Camera-type eye (tissue), 1 donor: ENCODE results near the gene SOX13. TPM values are rescaled to one million over a fixed set of nuclear protein-coding genes. Genes with fewer than 3 reads are reported as not detected.

ENCODE experiments used
- total RNA-seq: library from RNA; depleted of rRNA; stranded (reverse); fragments of >200 nt; gene quantifications from one replicate; pipeline ENCODE4 v1.2.3, GENCODE V29; 2014

The SOX13 gene
- total RNA-seq: 9.1 TPM

DNA sequence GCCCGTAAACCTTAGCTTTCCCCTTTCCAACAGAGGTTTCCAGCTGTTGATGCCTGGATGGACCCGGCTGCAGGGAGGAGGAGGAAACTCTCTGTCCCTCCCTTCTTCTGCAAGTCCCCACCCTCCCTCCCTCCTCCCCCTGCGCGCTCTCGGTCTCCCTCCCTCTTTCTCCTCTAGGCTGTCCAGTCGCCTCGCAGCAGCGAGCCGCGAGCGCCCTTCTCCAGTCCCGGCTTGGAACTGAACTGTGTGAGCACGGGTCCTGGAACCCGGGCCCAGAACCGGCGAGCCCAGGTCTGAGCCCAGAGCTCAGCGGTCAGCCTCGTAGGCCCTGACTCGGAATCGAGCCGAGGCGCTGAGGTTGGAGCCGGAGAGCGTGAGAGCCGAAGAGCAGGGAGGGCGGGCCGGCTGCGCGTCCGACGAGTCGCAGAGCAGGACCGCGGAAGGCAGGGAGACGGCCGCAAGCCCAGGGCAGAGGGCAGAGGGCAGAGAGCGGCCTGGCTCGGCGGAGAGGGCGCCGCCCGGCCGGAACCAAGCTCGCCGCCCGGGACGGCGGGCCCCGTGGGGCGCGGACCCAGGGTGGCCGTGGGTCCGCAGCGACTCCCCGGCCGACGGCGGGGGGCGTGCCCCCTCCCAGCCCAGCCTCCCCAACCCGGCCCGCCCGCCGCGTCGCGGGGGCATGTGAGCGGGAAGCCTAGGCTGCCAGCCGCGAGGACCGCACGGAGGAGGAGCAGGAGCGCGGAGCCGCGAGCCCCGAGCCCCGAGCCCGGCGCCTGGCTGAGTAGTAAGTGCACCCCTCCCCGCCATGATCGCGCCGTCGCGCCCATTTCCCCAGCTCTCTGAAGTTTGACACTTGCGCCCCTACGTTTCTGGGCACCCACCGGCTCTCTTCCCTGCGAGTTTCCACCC lies at the start of gene SOX13:
SOX13 (plus strand) TSS at position 185 of the 906 bp plus-strand sequence. CDS start 39,801 bp downstream, outside the sequence.

DNA sequence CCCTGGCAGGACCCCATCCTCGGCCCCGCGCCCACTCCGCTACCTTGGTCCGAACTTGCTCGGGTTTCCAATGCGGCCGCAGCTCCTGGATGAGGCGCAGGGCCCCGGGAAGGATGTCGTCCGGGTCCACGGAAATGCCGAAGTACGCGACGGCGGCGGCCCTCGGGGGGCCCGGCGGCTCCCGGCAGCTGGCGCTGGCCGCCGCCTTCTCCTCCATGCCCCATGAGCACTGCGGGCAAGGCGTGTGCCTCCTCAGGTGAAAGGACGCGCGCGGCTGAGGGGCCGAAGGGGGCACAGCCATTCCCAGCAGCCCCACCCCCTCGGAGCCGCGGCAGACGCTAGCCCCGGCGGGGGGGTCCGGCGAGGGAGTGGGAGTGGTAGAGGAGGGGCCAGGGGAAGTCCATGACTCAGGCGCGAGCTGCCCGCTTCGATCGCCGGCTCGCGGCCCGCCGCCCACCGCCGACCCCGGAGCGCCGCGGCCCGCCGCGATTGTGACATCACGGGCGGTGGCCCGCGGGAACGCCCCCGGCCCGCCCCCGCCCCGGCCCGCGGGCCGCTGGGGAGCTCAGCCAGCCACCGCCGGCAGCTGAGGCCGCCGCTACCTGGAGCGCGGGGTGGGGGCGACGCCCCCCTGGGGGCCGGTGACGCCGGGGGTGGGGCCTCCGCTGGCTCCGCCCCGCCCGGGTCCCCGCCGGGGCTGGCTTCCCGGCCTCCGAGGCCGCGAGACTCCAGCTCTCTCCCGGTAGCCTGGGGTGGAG lies 78.8 kb downstream of the SOX13 start, which contains the start of gene ETNK2:
ETNK2 (minus strand) TSS at position 493 of the 758 bp plus-strand sequence; CDS start at position 301, 192 bp downstream.

DNA sequence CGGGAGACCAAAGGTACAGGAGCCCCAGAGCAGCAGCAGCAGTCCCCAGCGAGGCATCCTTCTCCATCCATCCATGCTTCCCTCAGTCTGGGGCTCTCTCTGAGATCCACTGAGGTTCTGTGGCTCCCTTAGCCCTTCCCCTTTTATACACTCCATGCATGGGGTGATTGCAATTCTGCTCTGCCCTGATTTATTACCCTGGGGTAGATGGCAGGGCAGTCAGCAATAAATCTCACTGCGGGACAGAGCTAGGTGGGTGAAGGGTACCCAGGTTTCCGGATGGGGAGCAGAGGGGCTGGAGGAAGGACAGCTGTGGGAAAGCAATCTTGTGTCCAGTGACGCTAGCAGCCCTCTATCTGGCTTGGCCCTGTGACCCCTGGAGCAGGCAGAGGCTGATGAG lies 93.3 kb downstream of the SOX13 start, which contains the start of gene REN:
REN (minus strand) TSS at position 119 of the 400 bp plus-strand sequence; CDS start at position 75, 44 bp downstream.

Other genes with a start within 250 kb of the SOX13 start
- gene SNRPE, start 211.5 kb upstream of the SOX13 start, total RNA-seq: 86.6 TPM
- gene ETNK2, start 78.9 kb downstream of the SOX13 start, total RNA-seq: 12.7 TPM
- not detected for gene REN, start 93.2 kb downstream of the SOX13 start, total RNA-seq
- not detected for gene KISS1, start 123.4 kb downstream of the SOX13 start, total RNA-seq
- not detected for gene GOLT1A, start 140.9 kb downstream of the SOX13 start, total RNA-seq